ENCODE results near the gene LCN12. TPM values are rescaled to one million over a fixed set of nuclear protein-coding genes. Genes with fewer than 3 reads are reported as not detected.

The LCN12 gene
- total RNA-seq, 1 donor from 2014 or later = 1.2 TPM

- TF ChIP-seq, protein P1, sequence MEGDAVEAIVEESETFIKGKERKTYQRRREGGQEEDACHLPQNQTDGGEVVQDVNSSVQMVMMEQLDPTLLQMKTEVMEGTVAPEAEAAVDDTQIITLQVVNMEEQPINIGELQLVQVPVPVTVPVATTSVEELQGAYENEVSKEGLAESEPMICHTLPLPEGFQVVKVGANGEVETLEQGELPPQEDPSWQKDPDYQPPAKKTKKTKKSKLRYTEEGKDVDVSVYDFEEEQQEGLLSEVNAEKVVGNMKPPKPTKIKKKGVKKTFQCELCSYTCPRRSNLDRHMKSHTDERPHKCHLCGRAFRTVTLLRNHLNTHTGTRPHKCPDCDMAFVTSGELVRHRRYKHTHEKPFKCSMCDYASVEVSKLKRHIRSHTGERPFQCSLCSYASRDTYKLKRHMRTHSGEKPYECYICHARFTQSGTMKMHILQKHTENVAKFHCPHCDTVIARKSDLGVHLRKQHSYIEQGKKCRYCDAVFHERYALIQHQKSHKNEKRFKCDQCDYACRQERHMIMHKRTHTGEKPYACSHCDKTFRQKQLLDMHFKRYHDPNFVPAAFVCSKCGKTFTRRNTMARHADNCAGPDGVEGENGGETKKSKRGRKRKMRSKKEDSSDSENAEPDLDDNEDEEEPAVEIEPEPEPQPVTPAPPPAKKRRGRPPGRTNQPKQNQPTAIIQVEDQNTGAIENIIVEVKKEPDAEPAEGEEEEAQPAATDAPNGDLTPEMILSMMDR (conservative IDR thresholded peaks at IDR 0.05; ENCODE audit: low read depth, low read length) = no peak
- no peak overlapping the region for H3K4me3 ChIP-seq (ENCODE audit: low read depth, low read length)
- DNase-seq (ENCODE audit: low read depth) = no peak
Measured at GRCh38 chr9:136964171-136964689, 12.2 kb downstream of the LCN12 start.

GRCh38 chr9:136964833-136965422 is 12.9 kb downstream of the LCN12 start:
- no peak for DNase-seq (ENCODE audit: low read depth)
- H3K4me3 ChIP-seq (ENCODE audit: low read depth, low read length) = no peak overlapping the region
- TF ChIP-seq, protein P1 (conservative IDR thresholded peaks at IDR 0.05; ENCODE audit: low read depth, low read length) = no peak

DNA sequence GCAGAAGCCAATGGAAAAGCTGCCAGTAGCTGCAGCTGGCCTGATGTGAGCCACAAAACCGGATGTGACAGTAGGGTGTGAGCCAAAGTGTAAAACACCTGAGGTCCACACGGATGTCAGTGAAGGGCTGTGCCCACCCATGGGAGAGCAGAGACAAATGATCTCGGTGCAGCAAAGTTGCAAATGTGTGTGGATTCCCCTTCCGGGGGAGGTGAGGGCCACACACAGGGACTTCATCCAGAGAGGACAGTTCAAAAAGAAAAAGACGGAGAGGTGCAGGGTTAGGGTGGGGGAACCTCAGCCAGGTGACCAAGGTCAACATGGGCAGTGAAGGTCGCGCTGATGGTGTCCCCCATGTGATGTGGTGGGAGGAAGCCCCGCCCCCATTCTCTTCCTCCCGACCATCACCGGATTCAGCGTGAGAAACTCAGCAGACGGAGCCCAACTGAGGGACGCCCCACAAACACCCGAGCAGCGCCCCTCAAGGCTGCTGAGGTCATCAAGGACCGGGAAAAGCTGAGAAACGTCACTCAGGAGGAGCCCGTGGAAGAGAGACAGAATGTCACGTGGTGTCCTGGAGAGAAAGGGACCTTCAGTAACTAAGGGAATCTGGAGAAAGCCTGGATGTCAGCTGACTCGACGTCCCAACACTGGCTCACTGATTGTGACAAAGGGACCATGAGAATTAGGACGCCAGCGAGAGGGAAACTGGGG is 13.9 kb downstream of the LCN12 start:
- no peak overlapping the region for H3K4me3 ChIP-seq (ENCODE audit: low read depth, low read length)
- TF ChIP-seq, protein P1 (conservative IDR thresholded peaks at IDR 0.05; ENCODE audit: low read depth, low read length) = no peak

DNA sequence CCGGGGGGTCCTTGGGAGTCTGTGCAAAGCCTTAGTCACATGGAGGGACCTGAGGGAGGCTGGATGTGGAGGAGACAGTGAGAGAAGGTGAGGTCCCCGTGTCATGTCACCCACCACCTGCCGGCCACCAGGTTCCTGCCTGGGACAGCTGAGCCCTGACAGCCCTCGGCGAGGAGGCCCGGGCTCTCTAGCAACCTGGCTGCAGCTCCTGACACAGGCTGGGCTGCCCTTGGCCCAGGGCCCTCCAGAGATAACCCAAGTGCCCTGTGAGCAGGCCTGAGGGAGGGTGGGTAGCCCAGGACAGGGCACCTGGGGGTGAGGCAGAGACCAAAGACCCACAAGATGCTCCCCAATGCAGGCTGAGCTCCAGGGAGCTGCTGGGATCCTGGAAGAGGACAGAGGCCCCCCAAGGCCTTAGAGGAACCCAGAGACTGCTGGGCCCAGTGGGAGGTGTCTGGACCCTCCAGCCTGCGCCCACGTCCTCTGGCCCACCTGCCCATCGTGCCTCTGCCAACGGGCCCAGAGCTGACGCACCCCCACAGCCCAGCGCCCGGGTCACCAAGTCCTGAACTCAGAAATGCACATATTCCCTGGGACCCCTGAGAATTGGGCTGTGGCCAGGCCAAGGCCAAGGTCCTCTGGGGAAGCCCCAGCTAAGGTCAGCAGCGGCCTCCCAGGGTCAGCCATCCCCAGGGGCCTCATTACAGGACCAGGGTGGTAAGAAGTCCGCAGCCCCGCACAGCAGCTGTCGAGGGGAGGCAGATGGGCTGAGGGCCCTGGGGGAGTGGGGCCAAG is 16.5 kb downstream of the LCN12 start:
- H3K4me3 ChIP-seq (ENCODE audit: low read depth, low read length) = no peak overlapping the region
- TF ChIP-seq, protein P1 (conservative IDR thresholded peaks at IDR 0.05; ENCODE audit: low read depth, low read length) = no peak
- DNase-seq (ENCODE audit: low read depth) = no peak

More for the DNA sequence above, 13.9 kb downstream of the LCN12 start:
- no peak for DNase-seq (ENCODE audit: low read depth)

GRCh38 chr9:136969150-136969549 is 17.1 kb downstream of the LCN12 start:
- DNase-seq (ENCODE audit: low read depth) = no peak
- no peak overlapping the region for H3K4me3 ChIP-seq (ENCODE audit: low read depth, low read length)
- TF ChIP-seq, protein P1 (conservative IDR thresholded peaks at IDR 0.05; ENCODE audit: low read depth, low read length) = no peak

DNA sequence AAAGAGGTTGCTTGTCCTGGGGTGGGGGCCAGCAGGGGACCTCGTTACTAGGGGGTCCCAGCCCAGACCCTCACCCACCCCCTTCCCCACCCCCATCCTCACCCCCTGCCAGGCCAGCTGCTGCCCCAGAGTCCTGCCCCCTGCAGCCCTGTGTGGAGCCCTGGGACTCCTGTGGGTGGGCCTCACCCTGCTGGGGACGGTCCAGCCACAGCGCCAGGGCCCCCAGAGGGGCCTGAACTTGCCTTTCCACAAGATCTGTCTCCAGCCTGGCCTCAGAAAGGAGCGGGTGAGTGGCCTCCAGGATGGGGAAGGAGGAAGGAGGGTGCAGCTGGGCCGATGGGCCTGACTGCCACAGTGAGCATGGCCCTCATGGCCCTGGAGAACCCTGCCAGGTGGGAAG is 17.7 kb downstream of the LCN12 start:
- DNase-seq (ENCODE audit: low read depth) = no peak
- TF ChIP-seq, protein P1 (conservative IDR thresholded peaks at IDR 0.05; ENCODE audit: low read depth, low read length) = no peak
- no peak overlapping the region for H3K4me3 ChIP-seq (ENCODE audit: low read depth, low read length)

Measured in epithelial cell of proximal tubule (primary cell).